Activated CD8-positive, alpha-beta memory T cell treated with anti-CD3 and anti-CD28 coated beads, Interleukin-2, amount 10 ng/mL, durations not matched to agents 7 days and 5 days (primary cell): ENCODE data around the gene BANF1. TPM values are rescaled to one million over a fixed set of nuclear protein-coding genes. Genes with fewer than 3 reads are reported as not detected.
"Not testable (repeated sequence)": the region's sequence is repeated elsewhere in the genome, so short reads cannot be mapped to it uniquely, and the experiment has no call there.

Experiments used
- ATAC-seq: fragments of 150-1000 bp; cut with Tn5 transposase; one replicate; pipeline ENCODE4 v1.10.0; 2021; ENCODE audit warnings: moderate library complexity
- CTCF ChIA-PET: fragments of 350-600 bp; sonication (Branson Sonifier 250); formaldehyde crosslinking; loops from one replicate; lab custom pipeline; 2021; ENCODE audit warnings: antibody characterized with exemption; lab: Charles Lee
- DNase-seq: peaks from one replicate; pipeline ENCODE4 v3.0.0-alpha.2; 2020
- H3K27ac Mint-ChIP-seq: one replicate; pipeline ENCODE4 v1.8.0; 2021; ENCODE audit warnings: mild to moderate bottlenecking, mixed read lengths
- H3K27me3 Mint-ChIP-seq: one replicate; pipeline ENCODE4 v1.8.0; 2021; ENCODE audit warnings: mixed read lengths
- H3K36me3 Mint-ChIP-seq: one replicate; pipeline ENCODE4 v1.8.0; 2021; ENCODE audit warnings: mild to moderate bottlenecking, mixed read lengths
- H3K4me1 Mint-ChIP-seq: one replicate; pipeline ENCODE4 v1.8.0; 2021; ENCODE audit warnings: mixed read lengths
- H3K4me3 Mint-ChIP-seq: one replicate; pipeline ENCODE4 v1.8.0; 2021; ENCODE audit warnings: mild to moderate bottlenecking, moderate library complexity, mixed read lengths
- H3K9me3 Mint-ChIP-seq: one replicate; pipeline ENCODE4 v1.8.0; 2022; ENCODE audit warnings: low read depth, mixed read lengths
- total RNA-seq, 2 experiments: library from RNA; stranded (reverse); gene quantifications; one replicate each; pipeline ENCODE4 v1.2.3, GENCODE V29; 2021

The BANF1 gene
- total RNA-seq, 2 experiments from 2014 or later, result 199 to 227 TPM

DNA sequence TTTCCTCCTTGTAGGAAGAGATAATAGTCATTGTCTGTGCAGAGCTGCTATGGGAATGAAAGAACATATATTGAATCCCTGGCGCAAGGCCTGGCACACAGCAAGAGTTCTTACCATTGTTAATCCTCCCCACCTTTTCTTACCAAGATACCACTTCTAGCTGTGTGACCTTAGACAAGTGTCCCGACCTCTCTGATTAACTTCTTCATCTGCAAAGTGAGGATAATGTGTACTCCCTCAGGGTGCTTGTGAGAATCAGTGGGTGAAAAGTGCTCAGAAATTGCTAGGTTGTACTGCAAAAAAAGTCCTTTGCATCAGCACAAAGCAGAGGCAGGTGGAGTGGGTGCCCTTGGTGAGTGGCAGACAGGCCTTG is 5.8 kb downstream of the BANF1 start:
- Mint-ChIP-seq H3K9me3 (no peaks in the 10 kb centered on the region), H3K27ac (no peak overlapping the region), H3K36me3 (peaks cover 5% of the 10 kb centered on the region), H3K4me3 (no peak overlapping the region), H3K4me1 (peaks cover 15% of the 10 kb centered on the region), H3K27me3 (peaks cover 26% of the 10 kb centered on the region)
- CTCF ChIA-PET, result interaction anchor here (0.9 to 3.5 kb wide), 8 partner anchors 14 to 149 kb away, joined by 3 to 20 read pairs (median 4); partner anchors contain the start of gene CFL1
- DNase-seq, result no peak
- no peak for ATAC-seq

DNA sequence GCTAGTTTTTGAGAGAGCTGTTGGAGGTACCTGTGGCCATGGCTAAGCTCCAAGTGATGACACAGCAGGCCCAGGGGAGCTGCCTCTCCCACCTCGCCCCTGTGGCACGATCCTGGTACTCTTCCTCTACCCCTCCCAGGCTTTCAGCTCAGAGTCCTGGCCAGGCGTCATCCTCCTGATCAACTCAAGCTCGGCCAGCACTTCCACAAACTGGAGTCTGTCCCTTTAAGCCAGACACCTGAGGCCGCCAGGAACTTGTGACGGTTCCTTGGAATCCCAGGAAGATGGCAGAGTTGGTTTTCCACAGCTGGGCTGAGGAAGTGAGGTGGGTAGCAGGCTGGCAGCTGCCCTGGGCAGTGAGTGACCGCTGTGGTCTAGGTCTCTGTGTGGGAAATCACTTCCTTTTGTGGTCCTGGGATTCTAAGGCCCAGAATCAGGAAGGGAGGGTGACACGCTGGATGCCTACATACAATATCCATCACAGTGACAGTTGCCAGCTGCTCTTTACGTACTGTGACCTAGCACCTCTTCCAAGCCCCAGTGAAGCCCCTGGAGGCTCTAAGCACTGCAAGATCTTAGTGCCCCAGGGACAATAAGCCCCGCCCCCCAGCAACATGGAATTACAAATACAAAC is 6.3 kb downstream of the BANF1 start:
- peaks cover 10% of the 10 kb centered on the region for H3K4me1 Mint-ChIP-seq
- no peaks in the 10 kb centered on the region for H3K9me3 Mint-ChIP-seq
- CTCF ChIA-PET, result interaction anchor here (0.9 to 3.5 kb wide), 8 partner anchors 14 to 150 kb away, joined by 3 to 20 read pairs (median 4); partner anchors contain the start of gene CFL1
- no peak overlapping the region for H3K4me3 Mint-ChIP-seq
- DNase-seq, result no peak
- H3K27me3 Mint-ChIP-seq, result peaks cover 31% of the 10 kb centered on the region
- no peak overlapping the region for H3K27ac Mint-ChIP-seq
- H3K36me3 Mint-ChIP-seq, result peaks cover 5% of the 10 kb centered on the region
- no peak for ATAC-seq

DNA sequence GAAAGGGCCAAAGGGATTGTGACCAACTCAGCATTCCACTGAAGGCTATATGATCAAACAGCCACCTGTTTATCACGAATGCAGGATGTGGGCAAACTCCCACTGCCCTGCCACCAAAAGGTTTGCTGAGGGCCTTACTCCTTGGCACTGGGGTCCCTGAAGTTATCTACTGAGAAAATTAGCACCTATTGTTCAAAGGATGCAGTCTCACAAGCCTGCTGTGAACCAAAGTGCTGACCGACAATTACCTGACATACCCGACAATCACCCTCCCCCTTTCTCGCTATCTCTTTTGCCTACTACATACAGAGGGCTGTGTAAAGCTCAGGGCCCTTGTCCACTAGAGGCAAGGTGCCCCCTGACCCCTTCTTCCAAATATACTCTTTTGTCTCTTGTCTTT is 7.7 kb downstream of the BANF1 start:
- not testable (repeated sequence) for H3K27ac Mint-ChIP-seq, DNase-seq, ATAC-seq, H3K4me3 Mint-ChIP-seq, H3K36me3 Mint-ChIP-seq, H3K9me3 Mint-ChIP-seq, H3K4me1 Mint-ChIP-seq
- H3K27me3 Mint-ChIP-seq, result peaks cover 34% of the 10 kb centered on the region
- CTCF ChIA-PET, result interaction anchor here (0.6 to 3.5 kb wide), 3 partner anchors 12 to 281 kb away, joined by 3 to 20 read pairs (median 13); no protein-coding TSS in a partner anchor

DNA sequence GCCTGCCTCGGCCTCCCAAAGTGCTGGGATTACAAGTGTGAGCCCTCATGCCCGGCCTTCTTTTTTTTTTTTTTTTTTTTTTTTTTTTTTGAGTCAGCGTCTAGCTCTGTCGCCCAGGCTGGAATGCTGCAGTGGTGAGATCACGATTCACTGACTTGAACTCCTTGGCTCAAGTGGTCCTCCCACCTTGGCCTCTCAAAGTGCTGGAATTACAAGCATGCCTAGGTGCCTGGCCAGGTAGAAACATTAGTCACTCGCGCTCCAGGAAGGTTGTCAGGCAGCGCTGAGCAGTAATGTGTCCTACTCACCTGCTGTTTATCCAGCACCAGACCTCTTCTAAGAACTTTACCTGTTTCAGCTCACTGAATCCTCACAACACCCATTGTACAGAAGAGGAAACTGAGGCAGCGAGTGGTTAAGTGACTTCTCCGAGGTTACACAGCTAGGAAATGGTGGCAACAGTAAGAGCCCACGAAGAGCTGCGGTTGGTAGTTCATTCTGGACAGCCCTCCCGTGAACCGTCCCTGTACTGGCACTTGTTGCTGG is 9.0 kb downstream of the BANF1 start:
- Mint-ChIP-seq H3K27ac (no peak overlapping the region), H3K4me3 (no peak overlapping the region), H3K4me1 (peaks cover 3% of the 10 kb centered on the region), H3K36me3 (no peaks in the 10 kb centered on the region), H3K27me3 (peaks cover 34% of the 10 kb centered on the region), H3K9me3 (no peaks in the 10 kb centered on the region)
- ATAC-seq, result no peak
- DNase-seq, result no peak
- CTCF ChIA-PET, result interaction anchor here (0.7 to 1.4 kb wide), 6 partner anchors 9 to 231 kb away, joined by 3 to 9 read pairs (median 4); partner anchors contain the start of genes BANF1 and EIF1AD

DNA sequence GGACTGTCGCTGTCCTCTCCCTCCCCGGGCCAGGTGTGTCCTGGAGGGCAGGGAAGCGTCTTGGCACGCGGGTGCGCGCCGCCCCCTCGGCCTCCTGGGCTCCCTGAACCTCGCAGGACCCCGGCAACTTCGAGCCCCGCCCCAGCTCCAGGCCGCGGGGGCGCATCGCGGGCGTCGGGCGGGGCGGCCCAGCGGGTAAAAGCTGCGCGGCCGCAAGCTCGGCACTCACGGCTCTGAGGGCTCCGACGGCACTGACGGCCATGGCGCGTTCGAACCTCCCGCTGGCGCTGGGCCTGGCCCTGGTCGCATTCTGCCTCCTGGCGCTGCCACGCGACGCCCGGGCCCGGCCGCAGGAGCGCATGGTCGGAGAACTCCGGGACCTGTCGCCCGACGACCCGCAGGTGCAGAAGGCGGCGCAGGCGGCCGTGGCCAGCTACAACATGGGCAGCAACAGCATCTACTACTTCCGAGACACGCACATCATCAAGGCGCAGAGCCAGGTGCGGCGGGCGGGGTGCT is 9.5 kb downstream of the BANF1 start, which contains the start of gene CST6:
CST6 (plus strand) TSS at position 224 of the 519 bp plus-strand sequence; CDS start at position 261, 37 bp downstream.
- no peak for DNase-seq
- Mint-ChIP-seq H3K4me1 (peaks cover 3% of the 10 kb centered on the region), H3K4me3 (no peak within 1 kb of the TSS), H3K27me3 (peaks cover 34% of the 10 kb centered on the region), H3K27ac (no peak within 1 kb of the TSS), H3K9me3 (no peaks in the 10 kb centered on the region), H3K36me3 (no peaks in the 10 kb centered on the region)
- CTCF ChIA-PET, result interaction anchor here (0.8 to 1.4 kb wide), 5 partner anchors 8 to 232 kb away, joined by 3 to 9 read pairs (median 4); partner anchors contain the start of genes BANF1 and EIF1AD
- ATAC-seq, result no peak

DNA sequence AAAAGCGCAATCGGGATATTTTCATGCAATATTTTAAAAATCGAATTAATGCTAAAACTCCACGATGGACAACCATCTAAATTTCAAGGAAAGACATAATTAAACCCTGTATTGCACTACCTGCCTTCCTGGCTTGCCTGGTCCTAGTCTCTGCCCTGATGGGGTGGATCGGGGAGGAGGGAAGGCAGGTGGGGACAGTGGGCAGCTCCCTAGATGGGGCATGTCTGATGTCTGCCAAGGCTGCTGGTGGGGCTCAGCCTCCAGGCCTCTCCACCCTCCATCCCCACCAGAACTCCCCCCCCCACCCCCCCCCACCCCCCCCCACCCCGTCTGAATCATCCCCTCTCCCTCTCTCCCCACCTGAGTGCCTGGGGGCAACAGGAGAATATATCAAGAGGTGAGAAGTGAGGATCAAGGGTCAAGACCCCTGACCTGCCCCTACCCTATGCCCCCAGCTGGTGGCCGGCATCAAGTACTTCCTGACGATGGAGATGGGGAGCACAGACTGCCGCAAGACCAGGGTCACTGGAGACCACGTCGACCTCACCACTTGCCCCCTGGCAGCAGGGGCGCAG is 10.2 kb downstream of the BANF1 start:
- no peak for ATAC-seq
- no peak overlapping the region for H3K4me3 Mint-ChIP-seq

DNA sequence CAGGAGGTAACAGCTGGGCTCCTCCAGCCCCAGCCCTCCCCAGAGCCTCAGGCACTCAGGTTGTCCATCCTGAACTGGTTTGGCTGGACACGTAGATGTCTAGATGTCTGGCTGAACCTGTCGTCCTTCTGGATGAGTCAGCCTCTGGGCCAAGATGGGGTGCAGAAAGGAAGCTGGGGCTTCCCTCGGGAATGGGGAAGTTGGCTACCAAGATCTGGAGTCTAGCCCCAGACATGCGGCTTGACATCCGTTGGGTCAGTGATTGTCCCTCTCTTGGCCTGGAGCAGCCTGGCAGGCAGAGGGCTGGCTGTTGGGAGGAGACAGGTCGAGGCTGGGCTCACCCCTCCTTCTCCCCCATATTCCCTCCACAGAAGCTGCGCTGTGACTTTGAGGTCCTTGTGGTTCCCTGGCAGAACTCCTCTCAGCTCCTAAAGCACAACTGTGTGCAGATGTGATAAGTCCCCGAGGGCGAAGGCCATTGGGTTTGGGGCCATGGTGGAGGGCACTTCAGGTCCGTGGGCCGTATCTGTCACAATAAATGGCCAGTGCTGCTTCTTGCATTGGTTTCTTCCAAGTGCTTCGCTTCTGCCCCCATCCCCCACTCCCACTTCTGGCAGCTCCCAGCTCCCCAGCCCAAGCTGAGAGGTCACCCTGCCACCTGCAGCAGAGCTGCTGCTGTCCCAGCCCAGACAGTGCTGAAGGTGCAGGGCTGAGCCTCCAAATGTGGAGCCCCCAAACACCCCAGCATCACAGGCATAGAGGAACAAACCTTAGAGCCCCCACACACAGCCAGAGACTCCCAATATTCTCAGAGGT is 10.9 kb downstream of the BANF1 start:
- Mint-ChIP-seq H3K27ac (no peak overlapping the region), H3K9me3 (no peaks in the 10 kb centered on the region), H3K4me1 (peaks cover 3% of the 10 kb centered on the region), H3K36me3 (no peaks in the 10 kb centered on the region), H3K27me3 (peaks cover 34% of the 10 kb centered on the region), H3K4me3 (no peak overlapping the region)
- no peak for ATAC-seq
- CTCF ChIA-PET, result interaction anchor here (1.3 to 1.5 kb wide), 3 partner anchors 9 to 125 kb away, joined by 4 to 8 read pairs (median 6); partner anchors contain the start of gene FIBP
- no peak for DNase-seq

More for the DNA sequence above, 10.2 kb downstream of the BANF1 start:
- no peak for DNase-seq
- peaks cover 3% of the 10 kb centered on the region for H3K4me1 Mint-ChIP-seq
- peaks cover 34% of the 10 kb centered on the region for H3K27me3 Mint-ChIP-seq
- no peak overlapping the region for H3K27ac Mint-ChIP-seq
- H3K9me3 Mint-ChIP-seq, result no peaks in the 10 kb centered on the region
- CTCF ChIA-PET, result interaction anchor here (1.1 to 1.5 kb wide), 6 partner anchors 8 to 124 kb away, joined by 3 to 9 read pairs (median 5); partner anchors contain the start of gene FIBP
- H3K36me3 Mint-ChIP-seq, result no peaks in the 10 kb centered on the region

DNA sequence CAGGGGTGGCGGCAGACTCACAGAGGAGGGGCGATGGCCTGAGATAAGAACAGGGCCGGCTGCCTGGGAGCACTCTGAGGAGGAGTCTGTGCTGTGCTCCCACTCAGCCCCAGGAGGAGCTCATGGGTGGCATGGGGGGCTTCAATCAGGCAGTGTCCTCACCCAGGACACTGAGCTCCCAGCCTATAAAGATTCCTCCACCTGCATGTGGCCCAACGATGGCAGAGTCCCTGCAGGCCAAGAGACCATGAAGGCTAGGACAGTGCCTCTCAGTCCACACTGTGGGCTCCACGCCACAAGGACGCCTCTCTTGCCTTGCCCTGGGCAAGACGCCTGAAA is 11.4 kb downstream of the BANF1 start:
- ATAC-seq, result no peak
- H3K27me3 Mint-ChIP-seq, result peaks cover 34% of the 10 kb centered on the region
- no peaks in the 10 kb centered on the region for H3K36me3 Mint-ChIP-seq
- H3K4me1 Mint-ChIP-seq, result peaks cover 3% of the 10 kb centered on the region
- no peak overlapping the region for H3K4me3 Mint-ChIP-seq
- no peaks in the 10 kb centered on the region for H3K9me3 Mint-ChIP-seq
- CTCF ChIA-PET, result interaction anchor here (1.3 to 1.5 kb wide), 3 partner anchors 9 to 126 kb away, joined by 4 to 8 read pairs (median 6); partner anchors contain the start of gene FIBP
- no peak for DNase-seq
- H3K27ac Mint-ChIP-seq, result no peak overlapping the region

DNA sequence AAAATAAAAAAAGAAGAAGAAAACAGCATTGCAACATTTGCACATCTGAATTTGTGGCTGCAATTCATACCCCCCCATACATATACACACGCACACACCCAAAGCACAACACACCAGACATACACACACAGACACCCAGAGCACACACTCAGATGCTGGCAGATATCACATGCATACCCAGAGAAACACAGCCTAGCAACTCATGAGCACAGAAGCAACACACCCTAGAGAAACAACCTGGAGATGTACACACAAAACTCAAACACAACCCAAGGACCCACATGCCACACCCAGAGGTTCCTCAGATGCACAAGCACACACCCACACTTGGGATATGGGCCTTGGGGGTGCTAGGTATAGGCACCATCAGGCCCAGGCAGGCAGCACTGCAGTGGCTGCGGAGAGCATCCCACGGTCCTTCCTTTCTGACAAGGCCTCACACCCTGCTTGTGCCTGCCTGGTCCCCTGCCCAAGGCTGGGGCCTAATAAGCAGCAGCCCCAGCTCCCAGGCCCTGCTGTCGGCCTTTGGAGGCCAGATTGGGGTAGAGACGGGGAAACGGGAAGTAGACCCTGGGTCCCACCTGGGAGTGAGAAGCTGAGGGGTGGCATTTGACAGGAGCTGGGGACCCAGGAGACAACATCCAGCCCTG is 12.6 kb downstream of the BANF1 start:
- Mint-ChIP-seq H3K4me3 (no peak overlapping the region), H3K4me1 (peaks cover 3% of the 10 kb centered on the region), H3K27ac (no peak overlapping the region), H3K27me3 (peaks cover 34% of the 10 kb centered on the region), H3K36me3 (no peaks in the 10 kb centered on the region), H3K9me3 (no peaks in the 10 kb centered on the region)
- CTCF ChIA-PET, result no interaction called here
- DNase-seq, result no peak
- no peak for ATAC-seq

DNA sequence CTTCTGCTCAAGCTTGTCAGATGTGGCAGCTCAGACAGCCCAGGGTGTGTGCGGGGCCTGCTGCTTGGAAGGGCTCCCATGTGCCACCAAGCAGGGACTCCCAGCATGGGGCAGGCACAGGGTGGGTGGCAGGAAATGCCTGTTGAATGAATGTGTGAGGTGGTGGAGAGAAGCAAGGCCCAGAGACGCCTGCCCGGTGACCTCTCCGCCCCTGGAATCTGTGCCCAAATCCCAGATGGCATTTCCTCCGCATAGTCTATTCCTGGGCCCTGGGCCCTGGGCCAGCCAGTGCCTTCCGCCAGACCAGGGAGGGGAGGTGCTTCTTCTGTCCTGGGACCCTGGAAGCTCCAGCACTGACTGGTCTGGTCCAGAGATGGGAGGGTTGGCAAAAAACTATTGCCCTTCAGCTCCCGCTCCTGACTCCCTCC is 13.2 kb downstream of the BANF1 start:
- peaks cover 6% of the 10 kb centered on the region for H3K4me1 Mint-ChIP-seq
- ATAC-seq (no peak), DNase-seq (no peak)
- no peak overlapping the region for H3K4me3 Mint-ChIP-seq
- no peaks in the 10 kb centered on the region for H3K9me3 Mint-ChIP-seq
- H3K27ac Mint-ChIP-seq, result no peak overlapping the region
- H3K36me3 Mint-ChIP-seq, result no peaks in the 10 kb centered on the region
- CTCF ChIA-PET, result interaction anchor here (1.2 kb wide), 1 partner anchor 23 kb away, joined by 3 read pairs; no protein-coding TSS in a partner anchor
- H3K27me3 Mint-ChIP-seq, result peaks cover 29% of the 10 kb centered on the region

DNA sequence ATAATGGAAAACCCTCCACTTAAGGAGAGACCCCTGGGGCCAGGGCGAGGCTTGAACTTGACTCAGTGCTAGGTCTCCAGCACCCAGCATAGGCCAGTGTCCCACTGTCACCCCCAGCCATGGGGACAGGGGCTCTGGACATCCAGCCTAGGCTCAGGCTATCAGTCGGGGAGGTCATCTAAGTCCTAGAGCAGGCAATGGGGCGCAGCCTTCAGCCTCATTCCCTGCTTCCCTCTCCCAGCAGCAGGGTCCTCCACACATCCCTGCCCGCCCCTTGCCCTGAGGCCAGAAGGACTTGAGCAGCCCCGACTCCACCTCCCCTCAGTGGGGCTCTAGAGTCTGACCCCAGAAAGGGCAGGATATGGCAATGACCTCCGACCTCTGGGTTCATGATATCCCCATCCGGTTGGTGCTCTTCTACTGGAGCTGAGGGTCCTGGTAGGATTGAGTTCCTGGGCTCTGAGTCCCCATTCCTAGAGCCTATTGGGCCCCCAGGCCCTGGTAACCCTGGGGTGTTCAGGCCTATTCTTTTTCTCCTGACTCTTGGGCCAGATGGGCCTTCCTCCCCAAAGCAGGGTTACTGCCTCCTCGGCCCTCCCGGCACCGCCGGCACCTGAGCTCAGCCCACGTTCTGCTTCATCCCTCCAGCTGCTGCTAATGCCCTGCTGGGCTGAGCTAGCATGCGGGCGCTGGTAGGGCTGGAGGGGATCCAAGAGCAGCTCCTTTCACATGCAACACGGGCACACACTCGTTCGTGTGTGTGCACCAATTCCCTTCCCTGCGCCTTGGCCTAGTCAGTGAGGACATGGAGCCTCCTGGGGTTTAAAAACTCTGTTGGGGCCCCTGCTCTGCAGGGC is 13.9 kb downstream of the BANF1 start:
- Mint-ChIP-seq H3K27me3 (peaks cover 23% of the 10 kb centered on the region), H3K27ac (no peak overlapping the region), H3K4me3 (no peak overlapping the region), H3K9me3 (no peaks in the 10 kb centered on the region), H3K4me1 (peaks cover 12% of the 10 kb centered on the region), H3K36me3 (no peaks in the 10 kb centered on the region)
- no peak for DNase-seq
- no peak for ATAC-seq
- CTCF ChIA-PET, result interaction anchor here (1.2 kb wide), 1 partner anchor 24 kb away, joined by 3 read pairs; no protein-coding TSS in a partner anchor
